Activated gamma-delta T cell (primary cell): ENCODE data around the gene BTG1.

Source experiments
- DNase-seq: peaks from one replicate; lab custom pipeline; 2025; lab: John Stamatoyannopoulos, UW

The BTG1 gene

DNA sequence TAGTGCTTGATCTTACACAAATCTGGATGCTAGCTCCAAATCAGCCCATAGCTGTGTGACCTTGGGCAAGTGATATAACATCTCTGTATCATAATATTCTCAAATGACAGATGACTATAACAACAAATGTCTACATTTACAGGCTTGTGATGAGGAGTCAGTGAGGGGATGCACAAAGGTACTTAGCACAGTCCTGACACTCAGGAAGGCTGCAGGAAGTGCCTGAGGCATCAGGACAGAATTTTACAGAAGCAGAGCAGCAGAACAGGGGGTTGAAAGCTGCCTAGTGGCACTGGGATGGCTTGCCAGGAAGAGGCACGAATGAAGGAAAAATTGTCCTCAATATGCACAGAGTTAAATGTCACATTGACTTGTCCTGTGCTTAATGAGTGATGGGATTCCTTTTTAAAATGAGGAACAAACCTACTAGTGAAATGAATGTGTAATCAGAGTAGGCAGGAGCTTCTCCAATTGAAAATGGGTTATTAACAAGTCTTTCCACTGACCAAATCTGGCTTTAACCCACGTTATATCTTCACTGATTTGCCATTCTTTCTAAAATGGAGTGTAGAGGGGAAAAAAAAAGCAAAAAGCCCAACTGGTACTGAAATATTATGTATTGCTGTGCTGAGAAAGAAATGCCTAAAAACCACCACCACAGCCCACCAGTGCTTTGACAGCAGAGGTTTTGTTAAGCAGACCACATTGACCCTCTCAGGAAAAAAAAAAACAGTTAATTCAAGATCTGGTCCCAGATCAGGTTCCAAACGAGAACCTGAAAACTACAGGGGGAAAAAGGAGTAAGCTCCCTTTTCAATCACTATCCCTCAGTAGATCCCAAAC lies 11.6 kb downstream of the BTG1 start:
- no peak for DNase-seq

- no peak for DNase-seq
These were observed 12.5 kb downstream of the BTG1 start for GRCh38 chr12:92133171-92133570.

- DNase-seq, result no peak
These were observed 13.4 kb downstream of the BTG1 start for GRCh38 chr12:92132288-92132687.

- DNase-seq, result no peak
These were observed 14.6 kb downstream of the BTG1 start for GRCh38 chr12:92130999-92131398.

DNA sequence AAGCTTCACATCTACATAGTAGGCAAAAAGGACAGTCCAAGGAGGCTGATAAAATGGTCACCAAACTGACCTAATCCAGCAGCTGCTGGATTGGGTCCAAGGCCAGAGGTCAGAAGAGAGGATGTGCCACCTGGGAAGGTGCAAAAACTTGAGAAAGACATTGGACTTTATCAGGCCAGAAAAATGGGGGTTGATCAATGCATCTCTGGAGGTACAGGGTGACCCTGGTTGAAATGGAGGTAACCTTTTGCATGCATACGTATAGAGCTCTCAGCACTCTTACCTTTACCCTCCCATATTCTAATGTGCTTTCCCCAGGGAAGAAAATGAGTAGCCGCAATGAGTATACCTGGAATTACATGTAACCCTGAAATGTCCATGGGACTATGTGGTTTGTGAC lies 16.0 kb downstream of the BTG1 start:
- DNase-seq, result no peak

DNA sequence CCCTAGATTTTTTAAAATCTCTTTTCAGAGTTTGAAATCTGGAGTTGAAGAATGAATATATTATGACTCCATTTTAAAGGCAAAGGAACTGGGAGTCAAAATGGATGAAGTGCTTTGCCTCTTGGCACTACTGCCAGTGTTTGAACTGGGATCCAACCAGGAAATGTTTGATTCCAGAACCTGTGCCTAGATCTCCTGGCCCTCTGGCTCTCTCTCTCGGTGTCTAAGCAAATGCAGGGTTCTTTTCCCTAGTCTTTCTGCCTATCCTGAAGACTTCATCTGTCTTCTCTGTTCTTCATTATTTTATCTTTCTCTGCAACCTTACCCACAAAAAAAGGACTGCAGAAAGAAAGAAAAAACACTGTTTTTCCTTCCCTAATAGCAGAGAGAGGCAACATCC lies 17.0 kb downstream of the BTG1 start:
- no peak for DNase-seq

DNA sequence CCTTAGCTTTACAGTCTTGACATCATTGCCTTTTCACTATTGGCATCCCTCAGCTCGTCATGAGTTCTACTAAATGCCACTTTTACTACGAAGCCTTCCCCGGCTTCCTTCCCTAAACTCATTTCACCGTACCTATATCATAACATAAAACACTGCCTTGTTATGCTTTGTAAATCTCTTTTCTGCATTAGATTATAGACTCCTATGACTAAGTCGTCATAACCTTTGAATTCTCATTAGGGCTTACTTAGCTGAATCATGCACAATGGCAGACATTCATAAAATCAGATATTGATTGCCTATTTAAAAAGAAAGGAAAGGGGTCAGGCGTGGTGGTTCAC lies 21.0 kb downstream of the BTG1 start:
- no peak for DNase-seq

DNA sequence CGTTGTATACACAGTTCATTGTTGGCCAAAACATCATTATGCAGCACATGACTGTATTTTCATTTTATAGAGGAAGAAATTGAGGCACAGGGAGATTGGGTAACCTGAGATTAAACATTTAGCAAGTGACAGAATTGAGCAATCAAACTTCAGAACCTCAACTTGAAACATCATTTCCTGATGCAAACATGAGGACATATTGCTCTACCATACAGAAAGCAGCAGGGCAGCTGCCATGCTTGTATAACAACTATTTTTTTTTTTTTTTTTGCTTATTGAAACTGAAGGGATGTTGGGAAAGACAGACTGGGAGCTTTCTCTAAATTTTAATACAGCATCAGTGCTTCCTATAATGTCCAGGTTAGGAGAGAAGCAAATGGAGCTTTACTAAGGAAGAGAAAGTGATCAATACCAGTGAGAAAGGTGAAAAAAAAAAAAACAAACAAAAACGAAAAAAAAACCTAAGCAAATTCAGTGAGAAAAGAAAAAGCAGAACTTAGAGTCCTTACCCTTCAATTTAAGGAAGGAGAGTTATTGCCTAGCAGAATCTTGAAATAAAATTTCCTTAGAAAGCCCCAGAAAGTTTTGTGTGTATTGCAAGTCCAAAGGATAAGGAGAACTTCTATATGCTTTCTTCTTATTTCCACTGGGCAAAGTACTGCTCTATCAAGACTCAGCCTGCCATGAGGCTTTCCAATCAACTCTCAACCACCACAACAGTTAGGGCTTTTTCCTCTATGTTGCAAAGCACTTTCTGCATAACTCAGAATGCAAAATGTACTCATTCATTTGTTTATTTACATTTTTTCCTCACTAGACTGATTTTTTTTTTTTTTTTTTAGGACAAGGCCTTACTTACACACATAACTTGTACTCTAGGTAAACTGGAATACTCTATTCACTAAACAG lies 21.6 kb downstream of the BTG1 start:
- no peak for DNase-seq

- no peak for DNase-seq
These were observed 22.5 kb downstream of the BTG1 start for GRCh38 chr12:92122941-92123779.

GRCh38 chr12:92121826-92122225 lies 23.8 kb downstream of the BTG1 start:
- no peak for DNase-seq

- DNase-seq, result no peak
These were observed 26.7 kb downstream of the BTG1 start for GRCh38 chr12:92118826-92119536.

GRCh38 chr12:92114834-92115233 lies 30.8 kb downstream of the BTG1 start:
- DNase-seq, result no peak

- DNase-seq, result no peak
These were observed 34.4 kb downstream of the BTG1 start for GRCh38 chr12:92111256-92111655.

GRCh38 chr12:92110083-92110640 lies 35.5 kb downstream of the BTG1 start:
- DNase-seq, result no peak

DNA sequence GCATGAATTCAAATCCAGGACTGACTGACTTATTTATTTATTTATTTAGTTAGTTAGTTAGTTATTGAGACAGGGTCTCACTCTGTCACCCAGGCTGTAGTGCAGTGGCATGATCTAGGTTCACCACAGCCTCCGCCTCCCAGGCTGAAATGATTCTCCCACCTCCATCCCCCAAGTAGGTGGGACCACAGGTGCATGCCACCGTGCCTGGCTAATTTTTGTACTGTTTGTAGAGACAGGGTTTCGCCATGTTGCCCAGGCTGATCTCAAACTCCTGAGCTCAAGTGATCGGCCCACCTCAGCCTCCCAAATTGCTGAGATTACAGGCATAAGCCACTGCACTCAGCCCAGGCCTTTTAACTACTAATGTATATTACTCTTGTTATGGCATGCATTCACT lies 36.0 kb downstream of the BTG1 start:
- DNase-seq, result no peak

- no peak for DNase-seq
These were observed 37.0 kb downstream of the BTG1 start for GRCh38 chr12:92108651-92109050.

DNA sequence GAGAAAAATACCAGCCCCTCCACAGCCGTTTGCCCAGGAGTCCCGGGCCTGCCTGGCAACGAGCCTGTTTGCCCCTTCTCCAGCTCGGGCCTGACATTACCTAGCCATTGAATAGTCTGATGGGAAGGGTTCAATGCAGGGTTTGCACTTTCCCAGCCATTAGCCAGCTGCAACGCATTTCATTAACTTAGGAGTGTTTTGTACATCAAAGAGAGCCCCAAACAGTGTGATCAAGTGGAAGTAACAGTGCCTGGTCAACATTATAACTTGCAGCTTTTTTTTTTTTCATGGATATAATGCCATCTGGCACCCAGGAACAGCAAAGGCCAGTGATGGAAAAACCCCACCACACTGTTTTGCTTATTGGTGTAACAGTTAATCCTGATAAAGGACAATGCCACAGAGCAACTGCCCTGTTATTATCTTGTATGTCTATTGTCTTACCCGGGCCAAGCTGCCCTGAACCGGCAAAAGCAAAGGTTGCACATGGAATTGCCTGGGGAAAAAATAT lies 38.0 kb downstream of the BTG1 start:
- DNase-seq, result no peak

GRCh38 chr12:92107094-92107493 lies 38.6 kb downstream of the BTG1 start:
- no peak for DNase-seq

DNA sequence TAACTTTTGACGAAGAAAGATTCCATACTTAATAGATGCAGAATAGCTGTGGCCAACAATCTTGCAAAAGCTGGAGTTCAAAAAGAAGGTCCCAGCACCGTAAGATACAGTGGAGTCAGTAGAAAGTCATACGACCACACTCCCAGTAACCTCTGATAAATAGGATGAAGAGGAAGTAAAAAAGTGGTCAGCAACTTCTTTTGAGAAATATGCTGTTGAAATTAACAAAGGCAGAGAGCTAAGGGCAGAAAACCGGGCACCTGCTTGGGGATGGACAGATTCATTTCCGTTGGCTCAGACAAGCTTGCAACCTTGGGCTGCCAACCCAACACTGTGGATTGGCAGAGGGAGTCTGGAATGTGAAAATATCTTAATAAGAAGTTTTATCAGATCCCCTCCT lies 40.0 kb downstream of the BTG1 start:
- DNase-seq, result no peak

- DNase-seq, result no peak
These were observed 40.5 kb downstream of the BTG1 start for GRCh38 chr12:92105110-92105509.

- DNase-seq, result no peak
These were observed 43.0 kb downstream of the BTG1 start for GRCh38 chr12:92102606-92103005.
